Ovary (tissue), 9 donors: ENCODE results near the gene SCRG1. TPM values are rescaled to one million over a fixed set of nuclear protein-coding genes. Genes with fewer than 3 reads are reported as not detected.

Experiments
- DNase-seq, 5 donors: peaks; one replicate each; pipeline ENCODE4 v3.0.0-alpha.2; 2019 to 2020
- H3K27ac ChIP-seq, 2 donors: fragments of 200-600 bp; one replicate each; pipeline versions ENCODE4 v1.5.1 to v1.8.0; 2019 to 2022
- H3K27me3 ChIP-seq: fragments of 200-600 bp; one replicate; pipeline ENCODE4 v1.8.0; 2022
- H3K36me3 ChIP-seq: fragments of 200-600 bp; sonication (generic); one replicate; pipeline ENCODE4 v1.5.1; 2019
- H3K4me1 ChIP-seq: one replicate; pipeline ENCODE4 v1.8.1; 2013; ENCODE audit warnings: mild to moderate bottlenecking, moderate library complexity; ENCODE audit not compliant: insufficient read depth
- H3K4me3 ChIP-seq: fragments of 200-600 bp; sonication (generic); one replicate; pipeline ENCODE4 v1.5.1; 2017
- H3K9me3 ChIP-seq, 2 donors: fragments of 200-600 bp in 1 of 2; sonication (generic) in 1 of 2; one replicate each; pipeline versions ENCODE4 v1.5.1 to v1.8.1; 2013 to 2019; ENCODE audit warnings: mild to moderate bottlenecking in 1 of 2, moderate library complexity in 1 of 2
- EP300 ChIP-seq: sonication (generic); formaldehyde crosslinking; IDR thresholded peaks from one replicate; pipeline ENCODE4 v1.6.1; 2017; ENCODE audit warnings: antibody characterized with exemption
- POLR2A ChIP-seq: fragments of 450-650 bp; IDR thresholded peaks from one replicate; pipeline ENCODE4 v1.6.1; 2017; ENCODE audit warnings: antibody characterized with exemption, mild to moderate bottlenecking, moderate library complexity
- WGBS, 3 donors: extraction: QIAGEN DNeasy Blood & Tissue Kit in 1 of 3; methylation state at CpG; one replicate each; pipeline versions ENCODE4 v1.1.5 to v1.1.7; 2013 to 2017; 5-methylcytosine and 5-hydroxymethylcytosine counted together
- intact Hi-C, 4 donors: fragments of 100-400 bp; cut with DNase I; formaldehyde crosslinking; loops; one replicate each; pipeline versions ENCODE4 v1.11.0 to v1.15.1; 2022 to 2023
- polyA plus RNA-seq, 2 donors: library from polyadenylated mRNA; stranded (reverse); fragments of 200-250 nt in 1 of 2; fragments of 350-450 nt in 1 of 2; fragmentation: Illumina TruSeq in 1 of 2; extraction: RNeasy Lipid Tissue Mini Kit (QIAGEN cat#74804) in 1 of 2; gene quantifications; one replicate each; pipeline ENCODE4 v1.2.3, GENCODE V29; 2013 to 2014
- total RNA-seq, 7 donors: library from RNA; depleted of rRNA in 2 of 7; stranded (reverse); fragments of >200 nt in 2 of 7; fragmentation: NEBNext Ultra II Directional in 3 of 7; extraction: Animal tissue kit (Norgen Biotek cat#: 25700) in 3 of 7; gene quantifications; one replicate each; pipeline versions ENCODE4 v1.1.0 to v1.2.4, GENCODE V29; 2016 to 2023
- TF ChIP-seq, protein P1 (sequence below), 3 donors: fragments of 450-650 bp in 2 of 3; fragments of 200-600 bp in 1 of 3; IDR thresholded peaks; one replicate each; pipeline versions ENCODE4 v1.5.1 to v1.8.0; 2016 to 2022; ENCODE audit warnings: antibody characterized with exemption in 3 of 3, mild to moderate bottlenecking in 1 of 3
- donor health status: DM: no; HTN: no; CAD: no; lungs with moderate emphysema.
- donor health status: DM: no; HTN: no; CAD: no.
- donor health status: Bipolar disorder and iron deficiency.
- donor health status: DM: yes; HTN: yes; CAD: no.
- donor health status: DM: no; HTN: no; CAD: no.
- donor health status: DM: yes; HTN: yes; CAD: no.

SCRG1 gene
- total and polyA plus RNA-seq, 9 donors: 0.08 to 3.0 (median 0.34) TPM; not detected in 1

DNA sequence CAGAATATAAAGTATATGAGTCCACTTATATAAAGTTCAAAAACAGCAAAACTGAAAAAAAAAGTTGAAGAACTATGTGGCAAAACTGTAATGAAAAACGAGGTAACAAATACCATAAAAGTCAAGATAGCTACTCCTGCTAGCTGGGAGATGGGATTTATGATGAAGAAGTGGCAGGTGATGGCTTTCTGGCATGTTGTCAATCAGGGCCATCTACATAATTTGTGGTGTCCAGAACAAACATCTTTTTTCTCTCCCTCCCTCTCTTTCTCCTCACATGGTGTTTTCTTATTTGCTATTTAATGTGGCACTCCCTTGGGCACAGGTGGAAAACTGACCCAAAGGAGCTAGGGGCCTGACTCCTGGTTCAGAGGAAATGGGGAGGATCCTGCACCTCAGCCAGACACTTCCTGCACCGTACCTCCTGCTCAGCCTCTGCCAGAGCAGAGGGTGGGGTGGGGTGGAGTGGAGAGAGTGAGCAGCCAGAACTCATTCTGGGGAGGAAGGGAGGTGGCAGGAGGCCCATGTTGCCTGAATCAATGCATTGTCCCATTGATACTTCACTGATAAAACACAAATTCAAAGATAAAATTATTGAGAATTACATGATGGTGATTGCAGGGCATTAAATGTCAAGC is 33.4 kb downstream of the SCRG1 start:
- 43 to 51% (median 44%) methylated on average over 2 of the region's 2 CpGs for WGBS, 3 donors
- TF ChIP-seq, protein P1, sequence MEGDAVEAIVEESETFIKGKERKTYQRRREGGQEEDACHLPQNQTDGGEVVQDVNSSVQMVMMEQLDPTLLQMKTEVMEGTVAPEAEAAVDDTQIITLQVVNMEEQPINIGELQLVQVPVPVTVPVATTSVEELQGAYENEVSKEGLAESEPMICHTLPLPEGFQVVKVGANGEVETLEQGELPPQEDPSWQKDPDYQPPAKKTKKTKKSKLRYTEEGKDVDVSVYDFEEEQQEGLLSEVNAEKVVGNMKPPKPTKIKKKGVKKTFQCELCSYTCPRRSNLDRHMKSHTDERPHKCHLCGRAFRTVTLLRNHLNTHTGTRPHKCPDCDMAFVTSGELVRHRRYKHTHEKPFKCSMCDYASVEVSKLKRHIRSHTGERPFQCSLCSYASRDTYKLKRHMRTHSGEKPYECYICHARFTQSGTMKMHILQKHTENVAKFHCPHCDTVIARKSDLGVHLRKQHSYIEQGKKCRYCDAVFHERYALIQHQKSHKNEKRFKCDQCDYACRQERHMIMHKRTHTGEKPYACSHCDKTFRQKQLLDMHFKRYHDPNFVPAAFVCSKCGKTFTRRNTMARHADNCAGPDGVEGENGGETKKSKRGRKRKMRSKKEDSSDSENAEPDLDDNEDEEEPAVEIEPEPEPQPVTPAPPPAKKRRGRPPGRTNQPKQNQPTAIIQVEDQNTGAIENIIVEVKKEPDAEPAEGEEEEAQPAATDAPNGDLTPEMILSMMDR (IDR thresholded peaks at IDR 0.05): no peak
- TF ChIP-seq POLR2A (no peak), EP300 (no peak)
- no peak overlapping the region for H3K4me3 ChIP-seq
- H3K4me1 ChIP-seq: peaks cover 2% of the 10 kb centered on the region
- no peaks in the 10 kb centered on the region for H3K36me3 ChIP-seq
- intact Hi-C loops: loop anchor here in 1 of 4 donors (10.0 kb wide), 1 partner anchor 919 kb away; the partner anchor contains the start of genes CEP44 and FBXO8
- no peaks in the 10 kb centered on the region for H3K27me3 ChIP-seq
- no peak for DNase-seq
- no peak overlapping the region for H3K27ac ChIP-seq
- no peaks in the 10 kb centered on the region for H3K9me3 ChIP-seq

DNA sequence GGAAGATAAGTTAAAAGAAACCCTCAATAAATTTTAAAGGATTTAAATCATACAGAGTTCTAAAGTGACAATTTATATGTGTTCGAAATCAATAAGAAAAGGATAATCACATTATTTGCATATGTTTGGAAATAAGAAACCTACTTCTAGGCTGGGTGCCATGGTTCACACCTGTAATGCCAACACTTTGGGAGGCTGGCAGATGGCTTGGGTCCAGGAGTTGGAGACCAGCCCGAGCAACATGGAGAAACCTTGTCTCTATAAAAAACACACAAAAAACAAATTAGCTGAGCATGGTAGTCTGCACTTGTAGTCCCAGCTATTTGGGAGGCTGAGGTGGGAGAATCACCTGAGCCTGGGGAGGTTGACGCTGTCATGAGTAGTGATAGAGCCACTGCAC is 36.2 kb downstream of the SCRG1 start:
- Histone ChIP-seq H3K9me3 (no peaks in the 10 kb centered on the region), H3K4me1 (no peaks in the 10 kb centered on the region), H3K4me3 (no peak overlapping the region), H3K36me3 (no peaks in the 10 kb centered on the region), H3K27me3 (no peaks in the 10 kb centered on the region), H3K27ac (no peak overlapping the region)
- TF ChIP-seq EP300: no peak
- TF ChIP-seq, protein P1 (IDR thresholded peaks at IDR 0.05): no peak
- TF ChIP-seq POLR2A: no peak
- intact Hi-C loops: loop anchor here in 1 of 4 donors (10.0 kb wide), 1 partner anchor 922 kb away; the partner anchor contains the start of genes CEP44 and FBXO8
- DNase-seq: no peak
- whole genome bisulfite sequencing, 3 donors: 95 to 98% (median 97%) methylated on average over 3 of the region's 3 CpGs

DNA sequence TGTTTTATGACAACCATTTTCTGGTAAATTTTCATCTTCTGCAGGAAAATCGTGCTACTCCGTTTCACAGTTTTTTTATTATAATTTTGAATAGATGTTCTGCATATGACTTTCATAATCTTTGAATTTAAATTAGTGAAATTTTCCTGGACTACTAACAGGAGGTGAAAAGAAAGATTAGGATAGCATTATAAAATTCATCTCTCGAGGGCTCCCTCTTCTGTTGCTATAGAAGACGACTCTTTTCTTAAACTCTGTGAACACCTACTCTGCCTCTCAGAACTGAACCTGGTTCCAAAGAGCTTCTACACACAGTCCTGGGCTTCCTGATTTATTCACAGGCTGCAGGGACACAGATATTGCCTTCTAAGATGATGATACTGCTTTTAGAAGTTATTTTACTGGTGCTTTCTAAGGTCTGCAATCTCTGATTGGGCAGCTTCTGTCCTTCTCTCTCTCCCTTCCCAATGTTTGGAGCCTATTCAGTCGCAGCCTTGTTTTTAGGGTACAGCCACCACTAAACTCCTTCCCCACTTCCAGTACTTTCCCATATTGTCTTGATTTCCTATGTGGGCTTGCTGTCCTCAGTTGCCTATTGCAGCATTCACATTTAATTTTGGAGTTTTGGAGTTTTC is 38.2 kb downstream of the SCRG1 start:
- no peak overlapping the region for H3K27ac ChIP-seq
- no peaks in the 10 kb centered on the region for H3K9me3 ChIP-seq
- H3K36me3 ChIP-seq: no peaks in the 10 kb centered on the region
- WGBS, 3 donors: 39 to 57% (median 42%) methylated on average over 5 of the region's 5 CpGs
- H3K4me1 ChIP-seq: peaks cover 2% of the 10 kb centered on the region
- no peak overlapping the region for H3K4me3 ChIP-seq
- no peak for DNase-seq
- H3K27me3 ChIP-seq: no peaks in the 10 kb centered on the region
- intact Hi-C loops: loop anchor here in 1 of 4 donors (10.0 kb wide), 1 partner anchor 924 kb away; the partner anchor contains the start of genes CEP44 and FBXO8
- TF ChIP-seq POLR2A: no peak
- no peak for TF ChIP-seq EP300
- TF ChIP-seq, protein P1 (IDR thresholded peaks at IDR 0.05): no peak

DNA sequence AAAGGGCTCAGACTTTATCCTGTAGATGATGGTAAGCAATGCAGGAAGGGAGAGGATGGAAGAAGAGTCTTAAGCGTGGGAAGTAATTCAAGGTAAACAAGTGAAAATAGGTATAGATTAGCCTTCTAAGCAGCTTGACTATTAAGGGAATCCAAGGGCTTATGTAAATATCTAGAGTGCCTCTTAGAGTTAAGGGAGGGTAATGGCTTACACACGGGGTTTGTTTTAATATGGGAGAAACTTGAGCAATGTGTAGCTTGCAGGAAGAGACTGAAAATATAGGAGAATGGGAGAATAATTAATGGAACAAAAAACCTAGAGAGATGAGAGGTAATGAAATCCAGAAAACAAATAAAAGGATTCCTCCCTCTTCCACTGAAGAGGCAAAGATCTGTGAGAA is 41.0 kb downstream of the SCRG1 start:
- no peak for DNase-seq
- Histone ChIP-seq H3K9me3 (no peaks in the 10 kb centered on the region), H3K4me3 (no peak overlapping the region), H3K27me3 (no peaks in the 10 kb centered on the region), H3K27ac (no peak overlapping the region), H3K4me1 (peaks cover 2% of the 10 kb centered on the region), H3K36me3 (no peaks in the 10 kb centered on the region)
- TF ChIP-seq, protein P1 (IDR thresholded peaks at IDR 0.05): no peak
- TF ChIP-seq POLR2A: no peak
- TF ChIP-seq EP300: no peak
- 75 to 86% (median 79%) methylated on average over 2 of the region's 2 CpGs for WGBS, 3 donors
- intact Hi-C loops: no loop called here
